Stimulated activated CD4-positive, alpha-beta T cell treated with anti-CD3 and anti-CD28 coated beads, Interleukin-15, amount 100 ng/mL, for 24 hours (primary cell): Measurements from ENCODE around the gene COX4I2.

ENCODE experiments used
- DNase-seq: peaks from one replicate; pipeline ENCODE4 v3.0.0-alpha.2; 2020

The COX4I2 gene

DNA sequence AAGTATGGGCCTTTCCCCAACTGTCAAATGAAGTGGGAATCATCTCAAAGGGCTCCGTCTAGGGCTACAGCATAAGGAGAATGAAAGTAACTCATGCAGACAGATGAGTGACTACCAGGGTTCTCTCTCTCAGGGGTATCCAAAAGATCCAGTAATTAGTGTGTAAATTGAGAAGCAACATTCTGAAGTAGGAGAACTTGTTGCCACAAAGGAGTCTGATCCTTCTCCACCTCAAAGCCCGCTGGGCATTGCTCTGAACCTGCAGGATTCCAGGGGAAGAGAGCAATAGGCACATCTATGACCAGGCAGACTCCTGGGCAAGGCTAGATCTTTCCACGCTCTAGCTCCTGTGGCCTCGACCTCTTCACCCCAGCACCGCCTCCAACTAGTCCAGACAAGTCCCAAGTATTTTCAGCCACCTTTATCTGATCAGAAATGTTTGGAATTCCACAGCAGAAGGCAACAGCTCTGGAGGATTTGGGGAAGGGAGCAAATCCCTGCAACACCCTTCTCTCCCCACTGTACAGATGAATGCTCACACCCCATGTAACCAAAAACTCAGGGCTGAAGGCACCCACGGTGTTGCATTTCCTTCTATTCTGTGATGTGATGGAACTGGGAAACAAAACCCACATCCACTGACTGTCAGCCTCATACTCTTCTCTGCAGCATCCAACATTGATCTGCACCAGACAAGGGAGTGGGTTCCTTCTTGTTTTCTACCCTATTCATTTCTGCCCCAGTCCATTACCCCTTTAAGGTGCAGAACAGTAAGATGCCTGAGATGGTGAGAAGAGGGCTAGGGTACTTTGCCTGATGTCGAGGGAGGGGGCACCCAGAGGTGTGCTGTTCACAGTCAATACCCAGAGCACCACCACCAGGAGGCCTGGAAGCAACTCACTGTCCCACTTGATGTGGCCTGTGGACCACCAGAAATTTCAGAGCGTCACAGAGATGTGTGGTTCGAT lies 41.0 kb downstream of the COX4I2 start:
- DNase-seq, result no peak

DNA sequence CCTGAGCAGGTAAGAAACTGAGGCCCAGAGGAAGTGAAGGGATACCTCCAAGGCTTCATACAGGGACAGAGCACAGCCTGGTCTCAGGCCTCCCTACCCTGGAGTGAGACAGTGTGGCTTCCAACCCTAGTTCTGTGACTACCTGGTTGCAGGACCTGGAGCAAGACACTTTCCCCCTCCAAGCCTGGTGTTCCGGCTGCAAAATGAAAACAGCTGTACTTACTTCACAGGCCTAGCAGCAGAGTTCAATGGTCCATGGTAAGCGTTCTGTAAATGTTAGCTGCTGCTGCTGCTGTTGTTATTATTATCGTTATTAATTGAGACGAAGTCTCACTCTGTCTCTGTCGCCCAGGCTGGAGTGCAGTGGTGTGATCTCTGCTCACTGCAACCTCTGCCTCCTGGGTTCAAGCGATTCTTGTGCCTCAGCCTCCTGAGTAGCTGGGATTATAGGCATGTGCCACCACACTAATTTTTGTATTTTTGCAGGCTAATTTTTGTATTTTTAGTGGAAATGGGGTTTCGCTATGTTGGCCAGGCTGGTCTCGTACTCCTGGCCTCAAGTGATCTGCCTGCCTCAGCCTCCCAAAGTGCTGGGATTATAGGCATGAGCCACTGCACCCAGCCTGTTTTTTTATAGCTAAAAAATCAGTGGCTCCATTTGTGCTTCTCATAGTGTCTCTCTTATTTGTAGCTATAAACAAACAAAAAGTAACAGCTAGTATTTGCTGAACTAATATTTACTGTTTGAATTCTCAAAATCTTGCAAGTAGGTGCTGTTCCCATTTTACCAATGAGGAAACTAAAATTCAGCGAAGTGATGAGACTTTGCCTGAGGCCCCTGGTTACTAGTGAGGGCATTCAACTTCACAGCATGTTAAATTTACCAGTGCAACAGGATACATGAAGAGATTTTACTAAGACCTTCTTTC lies 41.9 kb downstream of the COX4I2 start:
- no peak for DNase-seq

DNA sequence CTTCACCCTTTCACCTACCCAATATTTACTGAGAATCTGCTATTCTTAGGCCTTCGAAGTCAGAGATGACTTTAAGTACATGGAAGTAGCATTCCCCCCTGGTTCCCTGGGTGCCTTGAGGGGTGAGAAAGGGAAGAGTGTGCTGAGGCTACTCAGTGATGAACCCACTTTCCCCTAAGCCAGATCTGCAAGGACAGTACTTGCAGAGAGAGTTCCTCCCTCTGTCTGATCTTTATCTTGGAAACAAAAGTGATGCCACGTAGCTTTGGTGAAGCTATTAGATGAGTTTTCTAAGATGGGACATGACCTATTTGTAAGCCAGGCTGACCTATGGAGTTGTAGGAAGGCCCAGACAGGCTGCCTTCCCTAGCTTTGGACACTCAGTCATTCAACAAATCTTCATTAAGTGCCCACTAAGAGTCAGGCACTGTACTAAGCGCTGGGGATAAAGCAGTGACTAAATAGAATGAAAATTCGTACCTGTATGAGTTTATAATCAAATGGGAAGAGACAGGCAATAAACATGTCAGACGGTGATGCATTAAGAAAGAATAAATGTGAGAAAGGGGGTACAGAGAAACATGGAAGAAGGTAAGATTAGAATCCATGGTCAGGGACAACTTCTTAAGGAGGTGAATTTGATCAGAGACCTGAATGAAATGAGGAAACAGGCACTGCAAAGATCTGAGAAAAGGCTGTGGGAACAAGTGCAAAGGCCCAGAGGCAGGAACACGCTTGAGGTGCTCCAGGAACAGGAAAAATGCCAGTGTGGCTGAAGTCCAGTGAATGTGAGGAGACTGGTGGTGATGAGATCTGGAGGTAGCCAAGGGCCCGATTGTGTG lies 42.8 kb downstream of the COX4I2 start:
- no peak for DNase-seq

DNA sequence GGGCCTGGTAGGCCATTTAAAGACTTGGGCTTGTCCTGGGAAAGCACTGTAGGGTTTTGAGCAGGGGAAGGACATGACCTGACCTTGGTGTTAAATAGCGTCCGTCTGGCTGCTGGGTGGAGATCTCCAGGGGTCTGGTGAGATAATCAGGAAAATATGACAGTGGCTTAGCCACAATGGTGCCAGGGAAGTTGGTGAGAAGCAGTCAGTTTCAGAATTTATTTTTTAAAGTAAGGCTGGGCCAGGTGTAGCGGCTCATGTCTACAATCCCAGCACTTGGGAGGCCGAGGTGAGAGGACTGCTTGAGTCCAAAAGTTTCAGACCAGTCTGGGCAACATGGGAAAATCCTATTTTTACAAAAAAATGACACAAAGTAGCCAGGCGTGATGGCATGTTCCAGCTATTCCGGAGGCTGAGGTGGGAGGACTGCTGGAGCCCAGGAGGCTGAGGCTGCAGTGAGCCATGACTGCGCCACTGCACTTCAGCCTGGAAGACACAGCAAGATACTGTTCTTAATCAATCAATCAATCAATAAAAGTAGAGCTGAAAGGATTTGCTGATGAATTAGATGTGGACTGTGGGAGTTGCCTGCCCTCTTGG lies 43.5 kb downstream of the COX4I2 start:
- DNase-seq, result no peak

- DNase-seq, result no peak
Observed at GRCh38 chr20:31681769-31682168, 44.1 kb downstream of the COX4I2 start.

GRCh38 chr20:31682352-31682751 lies 44.6 kb downstream of the COX4I2 start:
- no peak for DNase-seq

- DNase-seq, result no peak
Observed at GRCh38 chr20:31682927-31683326, 45.2 kb downstream of the COX4I2 start.

GRCh38 chr20:31684153-31685015 lies 46.7 kb downstream of the COX4I2 start:
- DNase-seq, result no peak

- DNase-seq, result no peak
Observed at GRCh38 chr20:31685853-31686643, 48.3 kb downstream of the COX4I2 start.

DNA sequence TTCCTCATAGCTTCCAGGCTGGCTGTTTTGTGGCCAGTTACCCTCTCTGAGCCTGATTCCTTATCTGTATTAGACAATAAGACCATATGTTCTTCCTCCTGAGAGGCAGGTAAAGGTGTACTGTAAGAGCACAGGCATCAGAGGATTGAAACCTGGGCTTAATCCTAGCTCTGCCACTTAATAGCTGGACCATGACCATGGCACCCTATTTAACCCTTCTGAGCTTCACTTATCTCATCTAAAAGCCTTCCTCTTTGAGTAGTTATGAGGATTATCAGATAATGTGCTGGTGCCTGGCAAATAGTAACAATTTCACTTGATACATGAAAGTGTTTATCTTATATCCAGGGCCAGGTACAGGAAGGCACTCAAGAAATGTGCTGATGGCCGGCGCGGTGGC lies 50.1 kb downstream of the COX4I2 start:
- no peak for DNase-seq

- DNase-seq, result no peak
Observed at GRCh38 chr20:31689141-31689540, 51.4 kb downstream of the COX4I2 start.

DNA sequence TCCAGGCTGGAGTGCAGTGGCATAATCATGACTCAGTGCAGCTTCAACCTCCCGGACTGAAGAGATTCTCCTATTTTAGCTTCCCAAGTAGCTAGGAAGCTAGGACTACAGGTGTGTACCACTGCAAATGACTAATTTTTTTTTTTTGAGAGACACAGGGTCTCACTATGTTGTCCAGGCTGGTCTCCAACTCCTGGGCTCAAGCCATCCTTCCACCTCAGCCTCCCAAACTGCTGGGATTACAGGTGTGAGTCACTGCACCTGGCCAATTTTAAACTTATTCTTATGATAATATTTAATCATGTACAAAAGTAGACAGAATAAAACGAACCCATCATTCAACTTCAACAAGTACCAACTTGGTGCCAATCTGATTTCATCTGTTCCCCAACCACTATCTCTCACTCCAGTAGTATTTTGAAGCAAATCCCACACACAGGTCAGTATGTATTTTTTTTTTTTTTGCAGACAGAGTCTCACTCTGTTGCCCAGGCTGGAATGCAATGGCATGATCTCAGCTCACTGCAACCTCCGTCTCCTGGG lies 52.5 kb downstream of the COX4I2 start:
- no peak for DNase-seq

DNA sequence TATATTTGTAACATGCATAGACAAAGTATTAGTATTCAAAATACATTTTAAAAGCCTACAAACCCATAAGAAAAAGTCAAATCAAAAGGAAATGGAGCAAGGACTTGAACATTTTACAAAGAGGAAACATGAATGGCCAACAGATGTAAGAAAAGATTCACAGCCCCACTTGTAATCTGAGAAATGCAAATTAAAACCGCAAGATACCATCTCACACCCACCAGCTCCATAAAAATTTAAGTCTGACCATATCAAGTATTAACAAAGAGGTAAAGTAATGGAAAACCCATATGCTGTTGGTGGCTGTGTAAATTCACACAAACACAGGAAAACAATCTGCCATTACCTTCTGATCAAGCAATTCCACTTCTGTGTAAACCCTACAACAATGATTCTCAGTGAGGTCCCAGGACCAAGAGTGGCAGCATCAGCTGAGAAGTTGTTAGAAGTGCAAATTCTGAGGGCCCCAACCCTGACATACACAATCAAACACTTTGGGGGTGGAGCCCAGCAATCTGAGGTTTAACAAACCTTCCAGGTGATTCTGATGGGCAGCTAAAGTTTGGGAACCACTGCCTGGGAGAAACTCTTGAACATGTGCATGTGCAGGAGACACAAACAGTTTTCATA lies 54.0 kb downstream of the COX4I2 start:
- DNase-seq, result no peak

DNA sequence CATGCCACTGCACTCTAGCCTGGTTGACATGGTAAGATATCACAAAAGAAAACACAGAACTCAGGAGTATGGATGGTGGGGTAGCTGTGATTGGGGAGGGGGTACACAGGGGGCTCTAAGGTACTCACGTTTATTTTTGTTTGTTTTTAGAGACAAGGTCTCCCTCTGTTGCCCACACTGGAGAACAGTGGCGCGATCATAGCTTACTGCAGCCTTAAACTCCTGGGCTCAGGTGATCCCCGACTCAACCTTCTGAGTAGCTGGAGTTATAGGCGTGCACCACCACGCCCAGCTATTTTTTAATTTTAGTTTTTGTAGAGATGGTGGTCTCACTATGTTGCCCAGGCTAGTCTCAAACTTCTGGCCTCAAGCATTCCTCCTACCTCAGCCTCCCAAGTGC lies 55.7 kb downstream of the COX4I2 start:
- no peak for DNase-seq

- no peak for DNase-seq
Observed at GRCh38 chr20:31693987-31694661, 56.4 kb downstream of the COX4I2 start.
